Adrenal gland (tissue), 5 donors: ENCODE measurements around the gene NINJ1.

Source experiments
- POLR2A ChIP-seq, 2 donors: fragments of 450-650 bp; IDR thresholded peaks; one replicate each; pipeline ENCODE4 v1.6.1; 2017; ENCODE audit warnings: antibody characterized with exemption in 2 of 2, mild to moderate bottlenecking in 2 of 2, moderate library complexity in 1 of 2
- TF ChIP-seq, protein P1 (sequence below), 6 experiments: fragments of 450-650 bp in 4 of 6; fragments of 200-600 bp in 2 of 6; sonication (generic) in 1 of 6; IDR thresholded peaks; 1 replicate in 5 of 6; 2 replicates in 1 of 6; pipeline versions ENCODE4 v1.5.1 to v1.8.0; 2016 to 2021; ENCODE audit warnings: antibody characterized with exemption in 6 of 6, mild to moderate bottlenecking in 2 of 6, moderate library complexity in 1 of 6
- donor health status: DM: no; HTN: no; CAD: no.

GRCh38 chr9:93120846-93121315 is 13.2 kb downstream of the NINJ1 start:
- TF ChIP-seq, protein P1, sequence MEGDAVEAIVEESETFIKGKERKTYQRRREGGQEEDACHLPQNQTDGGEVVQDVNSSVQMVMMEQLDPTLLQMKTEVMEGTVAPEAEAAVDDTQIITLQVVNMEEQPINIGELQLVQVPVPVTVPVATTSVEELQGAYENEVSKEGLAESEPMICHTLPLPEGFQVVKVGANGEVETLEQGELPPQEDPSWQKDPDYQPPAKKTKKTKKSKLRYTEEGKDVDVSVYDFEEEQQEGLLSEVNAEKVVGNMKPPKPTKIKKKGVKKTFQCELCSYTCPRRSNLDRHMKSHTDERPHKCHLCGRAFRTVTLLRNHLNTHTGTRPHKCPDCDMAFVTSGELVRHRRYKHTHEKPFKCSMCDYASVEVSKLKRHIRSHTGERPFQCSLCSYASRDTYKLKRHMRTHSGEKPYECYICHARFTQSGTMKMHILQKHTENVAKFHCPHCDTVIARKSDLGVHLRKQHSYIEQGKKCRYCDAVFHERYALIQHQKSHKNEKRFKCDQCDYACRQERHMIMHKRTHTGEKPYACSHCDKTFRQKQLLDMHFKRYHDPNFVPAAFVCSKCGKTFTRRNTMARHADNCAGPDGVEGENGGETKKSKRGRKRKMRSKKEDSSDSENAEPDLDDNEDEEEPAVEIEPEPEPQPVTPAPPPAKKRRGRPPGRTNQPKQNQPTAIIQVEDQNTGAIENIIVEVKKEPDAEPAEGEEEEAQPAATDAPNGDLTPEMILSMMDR (IDR thresholded peaks at IDR 0.05): no peak
- no peak for TF ChIP-seq POLR2A (IDR thresholded peaks at IDR 0.05)
